GM13977 (cell line): ENCODE measurements around the gene OSBPL9.
"Not testable (repeated sequence)": the region's sequence is repeated elsewhere in the genome, so short reads cannot be mapped to it uniquely, and the experiment has no call there.

Source experiments
- DNase-seq: peaks from one replicate; pipeline ENCODE4 v3.0.0; 2012; ENCODE audit warnings: low spot score
- CTCF ChIP-seq: IDR thresholded peaks from 2 replicates; pipeline ENCODE4 v1.5.1; 2012; ENCODE audit warnings: mild to moderate bottlenecking, control low read depth; ENCODE audit not compliant: insufficient read depth; ENCODE audit errors: extremely low read depth, missing control alignments
- in situ Hi-C: fragments of 300-500 bp; cut with MboI; formaldehyde crosslinking; loops from one replicate; pipeline ENCODE4 v1.12.0; 2022; ENCODE audit warnings: low sequenced_read_pairs, low pct_unique_long_range_greater_than_20kb, mixed read lengths, inconsistent platforms; ENCODE audit not compliant: unreplicated experiment

The OSBPL9 gene

DNA sequence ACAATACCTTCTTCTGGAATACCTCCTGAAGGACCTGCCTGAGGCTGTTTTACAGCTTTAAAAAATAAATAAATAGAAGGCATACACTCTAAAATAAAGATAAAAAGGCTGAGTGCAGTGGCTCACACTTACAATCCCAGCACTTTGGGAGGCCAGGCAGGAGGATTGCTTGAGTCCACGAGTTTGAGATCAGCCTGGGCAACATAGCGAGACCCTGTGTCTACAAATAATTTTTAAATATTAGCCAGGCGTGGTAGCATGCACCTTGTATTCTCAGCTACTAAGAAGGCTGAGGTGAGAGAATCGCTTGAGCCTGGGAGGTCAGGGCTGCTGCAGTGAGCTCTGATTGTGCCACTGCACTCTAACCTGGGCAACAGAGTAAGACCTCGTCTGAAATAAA, 75.0 kb downstream of the OSBPL9 start:
- DNase-seq, result no peak
- no peak for TF ChIP-seq CTCF
- in situ Hi-C loops, result no loop called here

GRCh38 chr1:51693419-51694155, 76.7 kb downstream of the OSBPL9 start:
- no peak for DNase-seq
- in situ Hi-C loops, result no loop called here

GRCh38 chr1:51697166-51697565, 80.3 kb downstream of the OSBPL9 start:
- in situ Hi-C loops, result no loop called here
- no peak for TF ChIP-seq CTCF
- DNase-seq, result no peak

More at GRCh38 chr1:51693419-51694155, 76.7 kb downstream of the OSBPL9 start:
- no peak for TF ChIP-seq CTCF

GRCh38 chr1:51699391-51699790, 82.5 kb downstream of the OSBPL9 start:
- no peak for DNase-seq
- in situ Hi-C loops, result no loop called here
- TF ChIP-seq CTCF, result no peak

GRCh38 chr1:51701782-51702181, 84.9 kb downstream of the OSBPL9 start:
- DNase-seq, in situ Hi-C loops: not testable (repeated sequence)

DNA sequence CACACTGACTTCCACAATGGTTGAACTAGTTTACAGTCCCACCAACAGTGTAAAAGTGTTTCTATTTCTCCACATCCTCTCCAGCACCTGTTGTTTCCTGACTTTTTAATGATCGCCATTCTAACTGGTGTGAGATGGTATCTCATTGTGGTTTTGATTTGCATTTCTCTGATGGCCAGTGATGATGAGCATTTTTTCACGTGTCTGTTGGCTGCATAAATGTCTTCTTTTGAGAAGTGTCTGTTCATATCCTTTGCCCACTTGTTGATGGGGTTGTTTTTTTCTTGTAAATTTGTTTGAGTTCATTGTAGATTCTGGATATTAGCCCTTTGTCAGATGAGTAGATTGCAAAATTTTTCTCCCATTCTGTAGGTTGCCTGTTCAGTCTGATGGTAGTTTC, 85.3 kb downstream of the OSBPL9 start:
- in situ Hi-C loops, DNase-seq: not testable (repeated sequence)

GRCh38 chr1:51705035-51705434, 88.1 kb downstream of the OSBPL9 start:
- DNase-seq, result no peak
- no peak for TF ChIP-seq CTCF
- in situ Hi-C loops, result no loop called here
